ENCODE results near the gene ANKRD52. TPM values are rescaled to one million over a fixed set of nuclear protein-coding genes. Genes with fewer than 3 reads are reported as not detected.

Gene ANKRD52
- total and polyA plus RNA-seq, 2 of the 8 experiments (the other 6 are each of a cell fraction or from before 2014, with no cell fraction given), result 14.0 to 36.3 TPM

DNA sequence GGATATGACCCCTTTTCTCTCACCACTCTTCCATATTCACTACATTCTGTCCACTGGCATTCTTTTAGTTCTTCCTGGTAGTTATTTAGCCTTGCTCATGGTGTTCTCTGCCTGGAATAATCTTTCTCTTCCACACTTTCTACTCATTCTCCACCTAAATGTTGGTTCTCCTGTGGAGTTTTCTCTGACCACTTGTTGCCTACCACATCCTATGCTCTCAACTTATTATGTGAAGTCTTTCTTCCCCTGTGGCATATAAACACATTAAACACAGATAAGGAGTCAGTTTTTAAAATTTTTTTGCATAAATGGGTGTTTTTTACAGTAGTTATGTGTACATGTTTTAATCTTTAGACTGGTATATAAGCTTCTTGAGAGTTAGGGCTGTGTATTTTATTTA lies 65.6 kb downstream of the ANKRD52 start:
- Histone ChIP-seq H4K5ac (ENCODE audit: insufficient read length, low read depth, low read length) (no peak overlapping the region), H3K23me2 (ENCODE audit: low read depth, low read length) (peaks cover 11% of the 10 kb centered on the region), H3K4me3 (ENCODE audit: extremely low read depth in 1 of 4, insufficient read depth in 2 of 4, low read depth in 3 of 4, low read length in 4 of 4) (no peak overlapping the region), H3K23ac (ENCODE audit: insufficient read length) (no peak overlapping the region), H2AFZ (ENCODE audit: low read length) (no peak overlapping the region), H2BK5ac (ENCODE audit: low read depth, low read length) (no peak overlapping the region), H2BK15ac (ENCODE audit: low read length) (no peak overlapping the region), H3K14ac (ENCODE audit: insufficient read length) (no peak overlapping the region), H3K9ac (replicated peaks in 1 of 4; ENCODE audit: extremely low read depth in 1 of 4, low read depth in 3 of 4, low read length in 3 of 4) (no peak overlapping the region), H2BK12ac (ENCODE audit: low read depth, low read length) (no peak overlapping the region), H3K4me1 (replicated peaks in 1 of 4; ENCODE audit: control insufficient read depth in 3 of 4, insufficient read depth in 4 of 4, low read length in 3 of 4) (peaks cover 2 to 6% (median 3%) of the 10 kb centered on the region in 4 experiments; a peak in 3 of 7 replicates), H3K56ac (replicated peaks; ENCODE audit: insufficient read length, low read depth, low read length) (no peak overlapping the region), H3K36me3 (ENCODE audit: control insufficient read depth in 2 of 4, insufficient read depth in 4 of 4, low read length in 3 of 4) (no peaks in the 10 kb centered on the region), H4K20me1 (replicated peaks in 1 of 2; ENCODE audit: control insufficient read depth in 1 of 2, insufficient read depth in 2 of 2, low read length in 2 of 2) (peaks cover 0 to 4% of the 10 kb centered on the region in 2 experiments), H3K9me3 (ENCODE audit: insufficient read depth in 2 of 2, low read depth in 1 of 2, low read length in 1 of 2) (no peaks in the 10 kb centered on the region), H3K4me2 (ENCODE audit: insufficient read depth in 1 of 2, low read depth in 2 of 2, low read length in 2 of 2) (no peak overlapping the region), H3K18ac (ENCODE audit: extremely low read depth, low read length) (no peak overlapping the region), H3K27ac (ENCODE audit: low read depth, low read length) (no peak overlapping the region), H3K27me3 (replicated peaks in 1 of 4; ENCODE audit: control insufficient read depth in 3 of 4, extremely low read depth in 1 of 4, insufficient read depth in 3 of 4, low read length in 3 of 4) (no peaks in the 10 kb centered on the region), H2BK20ac (ENCODE audit: low read length) (no peak overlapping the region), H2BK120ac (replicated peaks; ENCODE audit: low read depth, low read length) (no peak overlapping the region), H3K79me1 (ENCODE audit: low read depth, low read length) (0 out of 2 replicates have a peak, but pooled peaks cover 3% of the 10 kb centered on the region), H4K8ac (ENCODE audit: extremely low read depth, insufficient read depth, low read length) (no peak overlapping the region), H3K79me2 (ENCODE audit: control insufficient read depth in 1 of 2, insufficient read depth in 2 of 2, low read length in 2 of 2) (peaks cover 9 to 13% of the 10 kb centered on the region in 2 experiments), H2AK5ac (ENCODE audit: low read depth, low read length) (no peak overlapping the region), H3K4ac (replicated peaks; ENCODE audit: insufficient read length, low read depth, low read length) (no peak overlapping the region), H4K91ac (replicated peaks; ENCODE audit: insufficient read length, low read length) (no peak overlapping the region)
- ChIA-PET POLR2A (ENCODE audit: partially characterized antibody) (interaction anchor here (5.7 to 26.3 kb wide), 3 partner anchors 7 to 32 kb away, joined by 63 to 656 read pairs (median 66); partner anchors contain the start of genes MYL6 and RNF41), CTCF (ENCODE audit: partially characterized antibody) (interaction anchor here (0.6 to 6.2 kb wide), 14 partner anchors 12 to 467 kb away, joined by 3 to 111 read pairs (median 4); partner anchors contain the start of genes ANKRD52 and RNF41)
- no peak for FAIRE-seq
- DNase-seq (ENCODE audit: low read depth in 1 of 2, low spot score in 2 of 2), result no peak
- TF ChIP-seq EZH2 (IDR thresholded peaks at IDR 0.05; ENCODE audit: low read depth, low read length, severe bottlenecking), result no peak
- TF ChIP-seq, protein P1, sequence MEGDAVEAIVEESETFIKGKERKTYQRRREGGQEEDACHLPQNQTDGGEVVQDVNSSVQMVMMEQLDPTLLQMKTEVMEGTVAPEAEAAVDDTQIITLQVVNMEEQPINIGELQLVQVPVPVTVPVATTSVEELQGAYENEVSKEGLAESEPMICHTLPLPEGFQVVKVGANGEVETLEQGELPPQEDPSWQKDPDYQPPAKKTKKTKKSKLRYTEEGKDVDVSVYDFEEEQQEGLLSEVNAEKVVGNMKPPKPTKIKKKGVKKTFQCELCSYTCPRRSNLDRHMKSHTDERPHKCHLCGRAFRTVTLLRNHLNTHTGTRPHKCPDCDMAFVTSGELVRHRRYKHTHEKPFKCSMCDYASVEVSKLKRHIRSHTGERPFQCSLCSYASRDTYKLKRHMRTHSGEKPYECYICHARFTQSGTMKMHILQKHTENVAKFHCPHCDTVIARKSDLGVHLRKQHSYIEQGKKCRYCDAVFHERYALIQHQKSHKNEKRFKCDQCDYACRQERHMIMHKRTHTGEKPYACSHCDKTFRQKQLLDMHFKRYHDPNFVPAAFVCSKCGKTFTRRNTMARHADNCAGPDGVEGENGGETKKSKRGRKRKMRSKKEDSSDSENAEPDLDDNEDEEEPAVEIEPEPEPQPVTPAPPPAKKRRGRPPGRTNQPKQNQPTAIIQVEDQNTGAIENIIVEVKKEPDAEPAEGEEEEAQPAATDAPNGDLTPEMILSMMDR (IDR thresholded peaks at IDR 0.05; ENCODE audit: control extremely low read depth in 1 of 3, insufficient read depth in 1 of 3, low read depth in 1 of 3, low read length in 3 of 3), result no peak
- no peak for TF ChIP-seq RNF2 (IDR thresholded peaks at IDR 0.05; ENCODE audit: borderline replicate concordance, low read depth, low read length, missing control alignments, poor library complexity, severe bottlenecking)
- no peak for TF ChIP-seq NANOG (IDR thresholded peaks at IDR 0.05; ENCODE audit: insufficient read depth, low read depth, low read length, poor library complexity, severe bottlenecking)
- no peak for TF ChIP-seq RAD21 (IDR thresholded peaks at IDR 0.05 in 1 of 2, conservative IDR thresholded peaks at IDR 0.05 in 1 of 2; ENCODE audit: low read depth in 2 of 2, low read length in 2 of 2)
- no peak for TF ChIP-seq HDAC2 (IDR thresholded peaks at IDR 0.05; ENCODE audit: borderline replicate concordance in 1 of 2, low read depth in 2 of 2, low read length in 2 of 2)
- TF ChIP-seq RXRA (IDR thresholded peaks at IDR 0.05; ENCODE audit: insufficient read depth, low read depth, low read length), result no peak
- TF ChIP-seq FOSL1 (IDR thresholded peaks at IDR 0.05; ENCODE audit: insufficient read depth, low read depth, low read length), result no peak
- TF ChIP-seq YY1 (IDR thresholded peaks at IDR 0.05; ENCODE audit: low read depth, low read length), result no peak

All from H1 (cell line).